Trophoblast cell (in vitro differentiated cells and primary cell): Measurements from ENCODE around the gene GRP.
"Not testable (repeated sequence)": the region's sequence is repeated elsewhere in the genome, so short reads cannot be mapped to it uniquely, and the experiment has no call there.

Source experiments
- DNase-seq, 2 donors: peaks; one replicate each; pipeline ENCODE4 v3.0.0-alpha.2; 2016
- H2AFZ ChIP-seq: 2 replicates; pipeline ENCODE4 v1.6.1; 2013; ENCODE audit warnings: low read length, moderate library complexity, mild to moderate bottlenecking; ENCODE audit not compliant: insufficient read depth, poor library complexity
- H2AK5ac ChIP-seq: 2 replicates; pipeline ENCODE4 v1.6.1; 2013; ENCODE audit warnings: mild to moderate bottlenecking, low read length
- H2BK120ac ChIP-seq: 2 replicates; pipeline ENCODE4 v1.6.1; 2013; ENCODE audit warnings: low read length, mild to moderate bottlenecking, moderate library complexity; ENCODE audit not compliant: insufficient read depth, poor library complexity
- H2BK12ac ChIP-seq: 2 replicates; pipeline ENCODE4 v1.6.1; 2013; ENCODE audit warnings: mild to moderate bottlenecking, low read length, moderate library complexity
- H2BK5ac ChIP-seq: 2 replicates; pipeline ENCODE4 v1.6.1; 2013; ENCODE audit warnings: low read length, low read depth, moderate library complexity, mild to moderate bottlenecking; ENCODE audit not compliant: poor library complexity
- H3K14ac ChIP-seq: 2 replicates; pipeline ENCODE4 v1.6.1; 2013; ENCODE audit warnings: mild to moderate bottlenecking, low read length
- H3K18ac ChIP-seq: 2 replicates; pipeline ENCODE4 v1.6.1; 2013; ENCODE audit warnings: mild to moderate bottlenecking, low read length
- H3K23ac ChIP-seq: 2 replicates; pipeline ENCODE4 v1.6.1; 2013; ENCODE audit warnings: low read length
- H3K27ac ChIP-seq: 2 replicates; pipeline ENCODE4 v1.5.1; 2013; ENCODE audit warnings: low read depth, mild to moderate bottlenecking, inconsistent platforms, low read length, moderate library complexity
- H3K27me3 ChIP-seq: 2 replicates; pipeline ENCODE4 v1.6.1; 2013; ENCODE audit warnings: inconsistent platforms, mild to moderate bottlenecking, low read length, moderate library complexity; ENCODE audit not compliant: insufficient read depth
- H3K36me3 ChIP-seq, 2 experiments: 1 replicate in 1 of 2; 2 replicates in 1 of 2; pipeline ENCODE4 v1.6.1; 2013; ENCODE audit warnings: low read length in 2 of 2, mild to moderate bottlenecking in 2 of 2, moderate library complexity in 1 of 2; ENCODE audit not compliant: insufficient read depth in 2 of 2, control insufficient read depth in 1 of 2
- H3K4ac ChIP-seq: 2 replicates; pipeline ENCODE4 v1.6.1; 2013; ENCODE audit warnings: low read depth, mild to moderate bottlenecking, low read length, moderate library complexity
- H3K4me1 ChIP-seq, 2 experiments: 1 replicate in 1 of 2; 2 replicates in 1 of 2; pipeline ENCODE4 v1.6.1; 2013; ENCODE audit warnings: low read length in 2 of 2, mild to moderate bottlenecking in 2 of 2, moderate library complexity in 1 of 2; ENCODE audit not compliant: insufficient read depth in 2 of 2, control insufficient read depth in 1 of 2
- H3K4me2 ChIP-seq: 2 replicates; pipeline ENCODE4 v1.6.1; 2013; ENCODE audit warnings: inconsistent platforms, mild to moderate bottlenecking, low read length, moderate library complexity
- H3K4me3 ChIP-seq: 2 replicates; pipeline ENCODE4 v1.5.1; 2013; ENCODE audit warnings: mild to moderate bottlenecking, low read depth, low read length, inconsistent platforms
- H3K79me1 ChIP-seq: one replicate; pipeline ENCODE4 v1.6.1; 2013; ENCODE audit warnings: low read length
- H3K79me2 ChIP-seq: 2 replicates; pipeline ENCODE4 v1.6.1; 2013; ENCODE audit warnings: low read length, mild to moderate bottlenecking; ENCODE audit not compliant: control insufficient read depth, insufficient read depth, poor library complexity
- H3K9ac ChIP-seq: 2 replicates; pipeline ENCODE4 v1.6.1; 2013; ENCODE audit warnings: mild to moderate bottlenecking, low read length
- H3K9me3 ChIP-seq: 2 replicates; pipeline ENCODE4 v1.6.1; 2013; ENCODE audit warnings: low read depth, mild to moderate bottlenecking, control low read depth, inconsistent platforms, low read length; ENCODE audit not compliant: insufficient read depth
- H4K12ac ChIP-seq: 2 replicates; pipeline ENCODE4 v1.6.1; 2013; ENCODE audit warnings: low read depth, mild to moderate bottlenecking, low read length, moderate library complexity
- H4K8ac ChIP-seq: 2 replicates; pipeline ENCODE4 v1.6.1; 2013; ENCODE audit warnings: low read depth, mild to moderate bottlenecking, low read length, moderate library complexity
- H4K91ac ChIP-seq: one replicate; pipeline ENCODE4 v1.6.1; 2013; ENCODE audit warnings: low read depth, mild to moderate bottlenecking, low read length, moderate library complexity
- WGBS: extraction: QIAGEN DNeasy Blood & Tissue Kit; methylation state at CpG from one replicate; pipeline ENCODE4 v1.1.7; 2013; ENCODE audit warnings: missing lambda C conversion rate; ENCODE audit not compliant: insufficient read length, insufficient coverage; ENCODE audit errors: extremely low coverage; 5-methylcytosine and 5-hydroxymethylcytosine counted together

Gene GRP

GRCh38 chr18:59255491-59255890, 35.5 kb downstream of the GRP start:
- not testable (repeated sequence) for H3K4me3 ChIP-seq, H3K9me3 ChIP-seq, H3K4me1 ChIP-seq, H3K23ac ChIP-seq, H2AFZ ChIP-seq, H2BK12ac ChIP-seq, H3K14ac ChIP-seq, H3K27me3 ChIP-seq, H3K79me1 ChIP-seq, H4K12ac ChIP-seq, H2AK5ac ChIP-seq, H4K91ac ChIP-seq, H2BK120ac ChIP-seq, H2BK5ac ChIP-seq, H3K4me2 ChIP-seq, H3K18ac ChIP-seq, H3K27ac ChIP-seq, DNase-seq, H4K8ac ChIP-seq, H3K4ac ChIP-seq, H3K36me3 ChIP-seq, H3K9ac ChIP-seq, H3K79me2 ChIP-seq
- no CpG with 5 or more reads among the region's 30 CpGs for WGBS

- not testable (repeated sequence) for H2BK5ac ChIP-seq, H3K4me1 ChIP-seq, H4K12ac ChIP-seq, H2BK12ac ChIP-seq, H3K14ac ChIP-seq, DNase-seq, H3K18ac ChIP-seq, H2AFZ ChIP-seq, H3K36me3 ChIP-seq, H3K79me1 ChIP-seq, H3K9me3 ChIP-seq, H4K91ac ChIP-seq, H2AK5ac ChIP-seq, H3K79me2 ChIP-seq, H2BK120ac ChIP-seq, H3K4me2 ChIP-seq, H3K27ac ChIP-seq, H3K23ac ChIP-seq, H3K4me3 ChIP-seq, H4K8ac ChIP-seq, H3K4ac ChIP-seq, H3K9ac ChIP-seq
- whole genome bisulfite sequencing = no CpG with 5 or more reads among the region's 3 CpGs
- peaks cover 41% of the 10 kb centered on the region for H3K27me3 ChIP-seq
Measured at GRCh38 chr18:59261842-59262241, 41.9 kb downstream of the GRP start.

GRCh38 chr18:59262243-59262642, 42.3 kb downstream of the GRP start:
- H3K27me3 ChIP-seq = peaks cover 45% of the 10 kb centered on the region
- H3K4me1 ChIP-seq, H2BK120ac ChIP-seq, H2AFZ ChIP-seq, H3K9ac ChIP-seq, H4K12ac ChIP-seq, H3K4ac ChIP-seq, H3K23ac ChIP-seq, H3K36me3 ChIP-seq, H3K79me2 ChIP-seq, H3K14ac ChIP-seq, H3K4me2 ChIP-seq, H3K18ac ChIP-seq, H3K4me3 ChIP-seq, DNase-seq, H2BK12ac ChIP-seq, H2AK5ac ChIP-seq, H3K79me1 ChIP-seq, H4K8ac ChIP-seq, H3K27ac ChIP-seq, H4K91ac ChIP-seq, H2BK5ac ChIP-seq, H3K9me3 ChIP-seq: not testable (repeated sequence)
- WGBS = no CpG with 5 or more reads among the region's 2 CpGs

GRCh38 chr18:59263661-59264060, 43.7 kb downstream of the GRP start:
- H2BK5ac ChIP-seq = no peak overlapping the region
- H3K18ac ChIP-seq = no peak overlapping the region
- H3K14ac ChIP-seq = no peak overlapping the region
- H3K4me3 ChIP-seq = no peak overlapping the region
- no peak overlapping the region for H2BK120ac ChIP-seq
- peaks cover 3 to 8% of the 10 kb centered on the region in 2 experiments for H3K4me1 ChIP-seq
- no CpG with 5 or more reads among the region's 16 CpGs for WGBS
- H3K27me3 ChIP-seq = peaks cover 59% of the 10 kb centered on the region
- no peaks in the 10 kb centered on the region for H3K79me2 ChIP-seq
- no peak overlapping the region for H3K4ac ChIP-seq
- no peaks in the 10 kb centered on the region for H3K36me3 ChIP-seq
- H3K9me3 ChIP-seq = peaks cover 8% of the 10 kb centered on the region
- no peak overlapping the region for H3K23ac ChIP-seq
- H2AK5ac ChIP-seq = no peak overlapping the region
- no peak overlapping the region for H3K9ac ChIP-seq
- H3K27ac ChIP-seq = no peak overlapping the region
- H4K91ac ChIP-seq = no peak overlapping the region
- H2BK12ac ChIP-seq = no peak overlapping the region
- H2AFZ ChIP-seq = no peak overlapping the region
- H4K12ac ChIP-seq = no peak overlapping the region
- H3K4me2 ChIP-seq = no peak overlapping the region
- no peak for DNase-seq
- H3K79me1 ChIP-seq = no peaks in the 10 kb centered on the region
- no peak overlapping the region for H4K8ac ChIP-seq
